Transverse colon (tissue), 4 donors: ENCODE measurements around the gene NFATC4.

Experiments used
- POLR2AphosphoS5 ChIP-seq, 3 donors: sonication (generic); formaldehyde crosslinking; IDR thresholded peaks; one replicate each; pipeline ENCODE4 v1.6.1; 2016; ENCODE audit warnings: antibody characterized with exemption in 3 of 3
- TF ChIP-seq, protein P1 (sequence below), 5 experiments: fragments of 200-600 bp in 3 of 5; fragments of 450-650 bp in 2 of 5; sonication (generic) in 3 of 5; IDR thresholded peaks; 1 replicate in 2 of 5; 2 replicates in 3 of 5; pipeline ENCODE4 v1.5.1; 2016 to 2017; ENCODE audit warnings: antibody characterized with exemption in 5 of 5, inconsistent platforms in 3 of 5, mild to moderate bottlenecking in 2 of 5, moderate library complexity in 1 of 5

DNA sequence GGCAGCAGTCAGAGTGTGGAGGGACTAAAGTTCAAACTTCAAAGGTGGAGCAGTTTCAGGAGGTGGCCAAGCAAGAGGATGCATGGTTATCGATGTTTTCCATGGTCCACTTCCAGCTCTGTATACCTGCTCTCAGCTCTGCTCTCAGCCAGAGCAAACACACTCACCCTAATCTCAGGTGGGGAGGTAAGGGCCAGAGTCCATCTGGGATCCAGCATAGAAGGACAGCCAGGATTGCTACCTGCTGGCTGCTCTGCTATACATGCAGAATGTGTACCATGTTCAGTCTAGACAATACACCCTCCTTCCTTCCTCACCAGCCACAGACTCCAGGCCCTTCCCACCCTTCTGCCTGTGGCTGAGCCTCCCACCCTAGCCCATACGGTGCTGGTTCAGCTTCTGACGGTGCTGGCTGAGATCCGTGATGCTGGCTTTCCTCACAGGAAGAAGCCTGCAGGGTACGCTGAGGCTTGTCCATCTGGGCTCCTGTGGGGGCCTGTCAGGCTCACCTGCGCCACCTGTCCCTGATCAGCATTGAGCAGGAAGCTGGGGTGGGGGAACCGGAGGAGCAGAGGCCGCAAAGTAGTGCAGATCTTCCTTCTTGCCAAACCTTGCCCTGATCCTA is 59.0 kb downstream of the NFATC4 start:
- TF ChIP-seq, protein P1, sequence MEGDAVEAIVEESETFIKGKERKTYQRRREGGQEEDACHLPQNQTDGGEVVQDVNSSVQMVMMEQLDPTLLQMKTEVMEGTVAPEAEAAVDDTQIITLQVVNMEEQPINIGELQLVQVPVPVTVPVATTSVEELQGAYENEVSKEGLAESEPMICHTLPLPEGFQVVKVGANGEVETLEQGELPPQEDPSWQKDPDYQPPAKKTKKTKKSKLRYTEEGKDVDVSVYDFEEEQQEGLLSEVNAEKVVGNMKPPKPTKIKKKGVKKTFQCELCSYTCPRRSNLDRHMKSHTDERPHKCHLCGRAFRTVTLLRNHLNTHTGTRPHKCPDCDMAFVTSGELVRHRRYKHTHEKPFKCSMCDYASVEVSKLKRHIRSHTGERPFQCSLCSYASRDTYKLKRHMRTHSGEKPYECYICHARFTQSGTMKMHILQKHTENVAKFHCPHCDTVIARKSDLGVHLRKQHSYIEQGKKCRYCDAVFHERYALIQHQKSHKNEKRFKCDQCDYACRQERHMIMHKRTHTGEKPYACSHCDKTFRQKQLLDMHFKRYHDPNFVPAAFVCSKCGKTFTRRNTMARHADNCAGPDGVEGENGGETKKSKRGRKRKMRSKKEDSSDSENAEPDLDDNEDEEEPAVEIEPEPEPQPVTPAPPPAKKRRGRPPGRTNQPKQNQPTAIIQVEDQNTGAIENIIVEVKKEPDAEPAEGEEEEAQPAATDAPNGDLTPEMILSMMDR (IDR thresholded peaks at IDR 0.05), result no peak
- TF ChIP-seq POLR2AphosphoS5 (IDR thresholded peaks at IDR 0.05), result peak in 2 of 3 donors; percentile 52 to 68
